GM23338 (cell line): ENCODE results near the gene ACSF3.

Experiments used
- EZH2 ChIP-seq: fragments of 200-600 bp; sonication (generic); IDR thresholded peaks from one replicate; pipeline ENCODE4 v1.8.0; 2017; ENCODE audit warnings: antibody characterized with exemption, mild to moderate bottlenecking, low read depth; ENCODE audit not compliant: unreplicated experiment
- POLR2AphosphoS5 ChIP-seq: IDR thresholded peaks from 2 replicates; pipeline ENCODE4 v1.6.1; 2016; ENCODE audit warnings: antibody characterized with exemption, low read depth
- TF ChIP-seq, protein P1 (sequence below), 2 experiments: fragments of 200-600 bp in 1 of 2; sonication (generic) in 1 of 2; conservative IDR thresholded peaks; 2 replicates each; pipeline versions ENCODE4 v1.5.1 to v1.6.1; 2016 to 2017; ENCODE audit warnings: antibody characterized with exemption in 2 of 2, low read depth in 2 of 2, mild to moderate bottlenecking in 2 of 2, moderate library complexity in 1 of 2
- TF ChIP-seq, protein P2 (sequence below): IDR thresholded peaks from one replicate; pipeline ENCODE4 v1.6.1; 2018; ENCODE audit warnings: antibody characterized with exemption; ENCODE audit not compliant: unreplicated experiment

DNA sequence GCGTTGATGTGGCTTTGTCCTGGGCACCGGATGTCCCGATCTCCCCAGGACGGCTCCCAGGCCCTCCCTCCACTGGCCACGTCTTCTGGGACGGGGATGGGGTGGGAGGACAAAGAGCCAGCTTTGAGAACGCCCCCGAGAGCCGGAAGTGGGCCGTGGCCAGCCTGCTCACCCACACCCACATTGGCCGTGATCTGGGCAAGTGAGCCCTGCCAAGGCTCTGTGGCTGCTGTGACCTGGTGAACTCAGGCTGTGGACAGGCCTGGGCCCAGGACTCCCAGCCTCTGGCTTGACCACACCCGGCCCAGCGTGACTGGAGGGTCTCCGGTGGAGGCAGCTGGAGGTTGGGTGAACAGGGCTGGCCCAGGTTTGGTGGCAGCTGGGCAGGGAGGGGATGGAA, 81.2 kb downstream of the ACSF3 start:
- TF ChIP-seq, protein P1, sequence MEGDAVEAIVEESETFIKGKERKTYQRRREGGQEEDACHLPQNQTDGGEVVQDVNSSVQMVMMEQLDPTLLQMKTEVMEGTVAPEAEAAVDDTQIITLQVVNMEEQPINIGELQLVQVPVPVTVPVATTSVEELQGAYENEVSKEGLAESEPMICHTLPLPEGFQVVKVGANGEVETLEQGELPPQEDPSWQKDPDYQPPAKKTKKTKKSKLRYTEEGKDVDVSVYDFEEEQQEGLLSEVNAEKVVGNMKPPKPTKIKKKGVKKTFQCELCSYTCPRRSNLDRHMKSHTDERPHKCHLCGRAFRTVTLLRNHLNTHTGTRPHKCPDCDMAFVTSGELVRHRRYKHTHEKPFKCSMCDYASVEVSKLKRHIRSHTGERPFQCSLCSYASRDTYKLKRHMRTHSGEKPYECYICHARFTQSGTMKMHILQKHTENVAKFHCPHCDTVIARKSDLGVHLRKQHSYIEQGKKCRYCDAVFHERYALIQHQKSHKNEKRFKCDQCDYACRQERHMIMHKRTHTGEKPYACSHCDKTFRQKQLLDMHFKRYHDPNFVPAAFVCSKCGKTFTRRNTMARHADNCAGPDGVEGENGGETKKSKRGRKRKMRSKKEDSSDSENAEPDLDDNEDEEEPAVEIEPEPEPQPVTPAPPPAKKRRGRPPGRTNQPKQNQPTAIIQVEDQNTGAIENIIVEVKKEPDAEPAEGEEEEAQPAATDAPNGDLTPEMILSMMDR (conservative IDR thresholded peaks at IDR 0.05; ENCODE audit: low read depth in 2 of 2), result no peak
- TF ChIP-seq POLR2AphosphoS5 (no peak), EZH2 (no peak)
- TF ChIP-seq, protein P2, sequence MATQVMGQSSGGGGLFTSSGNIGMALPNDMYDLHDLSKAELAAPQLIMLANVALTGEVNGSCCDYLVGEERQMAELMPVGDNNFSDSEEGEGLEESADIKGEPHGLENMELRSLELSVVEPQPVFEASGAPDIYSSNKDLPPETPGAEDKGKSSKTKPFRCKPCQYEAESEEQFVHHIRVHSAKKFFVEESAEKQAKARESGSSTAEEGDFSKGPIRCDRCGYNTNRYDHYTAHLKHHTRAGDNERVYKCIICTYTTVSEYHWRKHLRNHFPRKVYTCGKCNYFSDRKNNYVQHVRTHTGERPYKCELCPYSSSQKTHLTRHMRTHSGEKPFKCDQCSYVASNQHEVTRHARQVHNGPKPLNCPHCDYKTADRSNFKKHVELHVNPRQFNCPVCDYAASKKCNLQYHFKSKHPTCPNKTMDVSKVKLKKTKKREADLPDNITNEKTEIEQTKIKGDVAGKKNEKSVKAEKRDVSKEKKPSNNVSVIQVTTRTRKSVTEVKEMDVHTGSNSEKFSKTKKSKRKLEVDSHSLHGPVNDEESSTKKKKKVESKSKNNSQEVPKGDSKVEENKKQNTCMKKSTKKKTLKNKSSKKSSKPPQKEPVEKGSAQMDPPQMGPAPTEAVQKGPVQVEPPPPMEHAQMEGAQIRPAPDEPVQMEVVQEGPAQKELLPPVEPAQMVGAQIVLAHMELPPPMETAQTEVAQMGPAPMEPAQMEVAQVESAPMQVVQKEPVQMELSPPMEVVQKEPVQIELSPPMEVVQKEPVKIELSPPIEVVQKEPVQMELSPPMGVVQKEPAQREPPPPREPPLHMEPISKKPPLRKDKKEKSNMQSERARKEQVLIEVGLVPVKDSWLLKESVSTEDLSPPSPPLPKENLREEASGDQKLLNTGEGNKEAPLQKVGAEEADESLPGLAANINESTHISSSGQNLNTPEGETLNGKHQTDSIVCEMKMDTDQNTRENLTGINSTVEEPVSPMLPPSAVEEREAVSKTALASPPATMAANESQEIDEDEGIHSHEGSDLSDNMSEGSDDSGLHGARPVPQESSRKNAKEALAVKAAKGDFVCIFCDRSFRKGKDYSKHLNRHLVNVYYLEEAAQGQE, result no peak
